ENCODE data around the gene SMARCB1. TPM values are rescaled to one million over a fixed set of nuclear protein-coding genes. Genes with fewer than 3 reads are reported as not detected.

SMARCB1 gene
- total RNA-seq, 1 experiment from 2014 or later: 136 TPM

DNA sequence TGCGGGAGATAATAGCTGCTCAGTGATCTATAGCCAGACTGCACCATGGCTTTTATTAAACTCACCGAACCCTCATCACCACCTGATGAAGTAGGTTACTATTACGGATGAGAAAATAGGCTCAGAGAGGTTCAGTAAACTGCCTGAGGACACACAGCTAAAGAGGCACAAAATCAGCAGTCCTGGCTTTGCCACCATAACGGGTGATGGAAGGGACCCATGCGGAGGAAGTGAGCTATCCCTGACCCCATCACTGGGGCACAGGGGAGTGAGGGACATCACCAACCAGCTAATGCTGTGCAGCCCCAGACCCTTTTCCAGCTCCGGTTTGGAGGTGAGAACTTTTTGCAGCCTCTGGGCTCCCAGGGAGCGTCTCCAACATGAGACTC is 59.3 kb downstream of the SMARCB1 start:
- Histone ChIP-seq H3K27ac (ENCODE audit: insufficient read length, low read depth, low read length) (no peak overlapping the region), H3K4me2 (ENCODE audit: insufficient read depth, insufficient read length, low read length) (no peak overlapping the region), H3K23me2 (ENCODE audit: insufficient read length, low read depth, low read length, poor library complexity, severe bottlenecking) (peaks cover 3% of the 10 kb centered on the region), H2BK12ac (ENCODE audit: insufficient read length, low read depth, low read length) (no peak overlapping the region), H3K56ac (ENCODE audit: insufficient read length, low read depth, low read length) (no peak overlapping the region), H3K23ac (ENCODE audit: insufficient read length, low read depth, low read length) (no peak overlapping the region), H4K20me1 (ENCODE audit: control insufficient read depth, insufficient read depth, insufficient read length) (no peaks in the 10 kb centered on the region), H2AK5ac (ENCODE audit: insufficient read length, low read length) (no peak overlapping the region), H3K18ac (ENCODE audit: insufficient read length, low read depth, low read length) (no peak overlapping the region), H3K27me3 (ENCODE audit: insufficient read depth, low read length) (no peaks in the 10 kb centered on the region), H3K79me1 (ENCODE audit: insufficient read depth, low read depth, low read length, poor library complexity, severe bottlenecking) (no peaks in the 10 kb centered on the region), H4K91ac (ENCODE audit: insufficient read length, low read depth, low read length) (no peak overlapping the region), H4K8ac (replicated peaks; ENCODE audit: insufficient read length, low read depth, low read length) (no peak overlapping the region), H3K79me2 (ENCODE audit: insufficient read depth, low read length) (no peaks in the 10 kb centered on the region), H3K9me3 (ENCODE audit: control insufficient read depth, low read depth, low read length) (no peaks in the 10 kb centered on the region), H2AFZ (ENCODE audit: low read length) (no peak overlapping the region), H3T11ph (ENCODE audit: low read length) (no peak overlapping the region), H2BK20ac (ENCODE audit: low read depth, low read length, poor library complexity, severe bottlenecking) (no peak overlapping the region), H3K14ac (ENCODE audit: insufficient read depth, low read length) (no peak overlapping the region), H3K4me1 (ENCODE audit: insufficient read depth, low read length) (no peaks in the 10 kb centered on the region; the same call in 1 of the 2 replicates), H4K5ac (ENCODE audit: insufficient read length, low read depth, low read length) (no peak overlapping the region), H3K9ac (ENCODE audit: extremely low read depth, insufficient read length, low read length) (no peak overlapping the region), H3K4ac (ENCODE audit: low read depth, low read length) (no peak overlapping the region), H2BK15ac (ENCODE audit: low read depth, low read length) (no peak overlapping the region), H2BK5ac (ENCODE audit: insufficient read length, low read length) (no peak overlapping the region), H2BK120ac (ENCODE audit: low read depth, low read length, poor library complexity, severe bottlenecking) (no peak overlapping the region)
- H3K36me3 Mint-ChIP-seq (ENCODE audit: insufficient read depth in 1 of 3, low read depth in 3 of 3): no peaks in the 10 kb centered on the region
- H3K27ac Mint-ChIP-seq: no peak overlapping the region
- H3K4me1 Mint-ChIP-seq: peaks cover 34 to 52% of the 10 kb centered on the region in 2 experiments
- TF ChIP-seq, protein P1, sequence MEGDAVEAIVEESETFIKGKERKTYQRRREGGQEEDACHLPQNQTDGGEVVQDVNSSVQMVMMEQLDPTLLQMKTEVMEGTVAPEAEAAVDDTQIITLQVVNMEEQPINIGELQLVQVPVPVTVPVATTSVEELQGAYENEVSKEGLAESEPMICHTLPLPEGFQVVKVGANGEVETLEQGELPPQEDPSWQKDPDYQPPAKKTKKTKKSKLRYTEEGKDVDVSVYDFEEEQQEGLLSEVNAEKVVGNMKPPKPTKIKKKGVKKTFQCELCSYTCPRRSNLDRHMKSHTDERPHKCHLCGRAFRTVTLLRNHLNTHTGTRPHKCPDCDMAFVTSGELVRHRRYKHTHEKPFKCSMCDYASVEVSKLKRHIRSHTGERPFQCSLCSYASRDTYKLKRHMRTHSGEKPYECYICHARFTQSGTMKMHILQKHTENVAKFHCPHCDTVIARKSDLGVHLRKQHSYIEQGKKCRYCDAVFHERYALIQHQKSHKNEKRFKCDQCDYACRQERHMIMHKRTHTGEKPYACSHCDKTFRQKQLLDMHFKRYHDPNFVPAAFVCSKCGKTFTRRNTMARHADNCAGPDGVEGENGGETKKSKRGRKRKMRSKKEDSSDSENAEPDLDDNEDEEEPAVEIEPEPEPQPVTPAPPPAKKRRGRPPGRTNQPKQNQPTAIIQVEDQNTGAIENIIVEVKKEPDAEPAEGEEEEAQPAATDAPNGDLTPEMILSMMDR (conservative IDR thresholded peaks at IDR 0.05): no peak
- no CpG with 5 or more reads among the region's 7 CpGs for WGBS (ENCODE audit: extremely low coverage, insufficient read length, low lambda C conversion rate)
- no peaks in the 10 kb centered on the region; a peak in 1 of 5 replicates for H3K9me3 Mint-ChIP-seq
- H3K27me3 Mint-ChIP-seq (ENCODE audit: low read depth): peaks cover 25% of the 10 kb centered on the region
- H3K4me3 Mint-ChIP-seq: no peak overlapping the region
- DNase-seq: no peak
